GM18508 (cell line): ENCODE data around the gene APEX1.
"Not testable (repeated sequence)": the region's sequence is repeated elsewhere in the genome, so short reads cannot be mapped to it uniquely, and the experiment has no call there.

ENCODE experiments used
- ATAC-seq: cut with Tn5 transposase; IDR thresholded peaks from one replicate; pipeline ENCODE4 v1.9.1; 2021; ENCODE audit warnings: moderate number of reproducible peaks; ENCODE audit not compliant: insufficient read depth, unreplicated experiment

The APEX1 gene

DNA sequence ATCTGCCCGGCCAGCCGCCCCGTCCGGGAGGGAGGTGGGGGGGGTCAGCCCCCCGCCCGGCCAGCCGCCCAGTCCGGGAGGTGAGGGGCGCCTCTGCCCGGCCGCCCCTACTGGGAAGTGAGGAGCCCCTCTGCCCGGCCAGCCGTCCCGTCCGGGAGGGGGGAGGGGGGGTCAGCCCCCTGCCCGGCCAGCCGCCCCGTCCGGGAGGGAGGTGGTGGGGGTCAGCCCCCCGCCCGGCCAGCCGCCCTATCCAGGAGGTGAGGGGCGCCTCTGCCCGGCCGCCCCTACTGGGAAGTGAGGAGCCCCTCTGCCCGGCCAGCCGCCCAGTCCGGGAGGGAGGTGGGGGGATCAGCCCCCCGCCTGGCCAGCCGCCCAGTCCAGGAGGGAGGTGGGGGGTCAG is 51.2 kb downstream of the APEX1 start:
- not testable (repeated sequence) for ATAC-seq

DNA sequence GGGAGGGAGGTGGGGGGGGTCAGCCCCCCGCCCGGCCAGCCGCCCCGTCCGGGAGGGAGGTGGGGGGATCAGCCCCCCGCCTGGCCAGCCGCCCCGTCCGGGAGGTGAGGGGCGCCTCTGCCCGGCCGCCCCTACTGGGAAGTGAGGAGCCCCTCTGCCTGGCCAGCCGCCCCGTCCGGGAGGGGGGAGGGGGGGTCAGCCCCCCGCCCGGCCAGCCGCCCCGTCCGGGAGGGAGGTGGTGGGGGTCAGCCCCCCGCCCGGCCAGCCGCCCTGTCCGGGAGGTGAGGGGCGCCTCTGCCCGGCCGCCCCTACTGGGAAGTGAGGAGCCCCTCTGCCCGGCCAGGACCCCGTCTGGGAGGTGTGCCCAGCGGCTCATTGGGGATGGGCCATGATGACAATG is 51.7 kb downstream of the APEX1 start:
- not testable (repeated sequence) for ATAC-seq
